NCI-H1694 (cell line): ENCODE results near the gene HRK.

ENCODE experiments used
- DNase-seq: peaks from one replicate; lab custom pipeline; 2025; lab: John Stamatoyannopoulos, UW

The HRK gene

DNA sequence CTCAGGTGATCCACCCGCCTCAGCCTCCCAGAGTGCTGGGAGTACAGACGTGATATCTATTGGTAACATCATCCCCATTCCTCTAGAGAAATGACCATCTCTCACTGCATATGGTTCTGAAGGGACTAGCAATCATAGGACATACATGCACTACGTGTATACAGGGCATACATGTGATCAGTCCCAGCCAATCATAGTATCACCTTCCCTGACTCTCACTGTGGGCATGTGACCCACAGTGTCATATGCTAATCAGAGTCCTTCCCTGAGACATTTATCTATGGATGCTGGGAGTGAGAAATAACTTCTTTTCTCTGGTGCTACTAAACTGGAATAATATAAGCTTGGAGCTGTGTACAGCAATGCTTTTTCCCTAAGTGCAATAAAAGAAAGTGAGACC, 17.4 kb upstream of the HRK start:
- no peak for DNase-seq

DNA sequence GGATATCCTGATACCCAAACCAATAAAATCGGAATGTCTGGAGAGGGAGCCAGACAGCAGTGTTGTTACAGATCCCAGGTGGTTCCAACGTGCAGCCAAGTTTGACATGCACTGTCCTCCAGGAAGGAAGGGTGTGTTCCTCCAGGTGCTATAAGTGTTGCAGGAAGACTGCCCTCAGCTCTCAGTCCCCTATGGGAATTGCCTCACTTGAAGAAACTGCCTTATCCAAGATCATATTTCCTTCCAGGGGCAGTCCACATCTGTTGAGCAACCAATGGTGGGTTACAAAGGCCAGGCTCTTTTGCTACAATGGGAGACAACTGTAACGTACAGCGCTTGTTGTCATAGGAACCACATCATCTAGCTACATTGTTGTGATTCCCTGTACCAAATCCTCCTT, 16.2 kb upstream of the HRK start:
- DNase-seq: no peak

DNA sequence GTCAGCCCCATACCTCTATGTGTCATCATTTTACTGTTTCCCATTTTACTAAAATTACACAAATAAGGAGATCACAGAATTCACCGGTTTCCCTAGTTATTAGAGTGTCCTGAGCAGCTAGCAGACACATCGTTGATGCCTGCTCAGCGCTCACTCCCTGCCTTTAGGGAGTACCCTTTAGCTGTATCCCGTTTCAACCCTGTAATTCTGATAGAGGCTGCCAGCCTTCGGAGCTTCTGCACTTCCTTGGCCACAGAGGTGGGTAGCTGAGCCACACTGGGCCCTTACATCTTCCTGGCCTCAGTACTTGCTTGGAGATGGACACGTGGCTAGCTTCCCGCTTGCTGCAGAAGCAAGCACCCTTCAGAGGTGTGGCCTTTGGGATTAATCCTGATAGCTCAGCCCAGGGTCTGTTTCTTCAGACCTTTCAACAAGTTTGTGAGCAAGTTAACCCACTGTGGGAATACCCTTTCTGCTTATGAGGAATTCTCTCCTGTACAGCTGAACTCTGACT, 15.2 kb upstream of the HRK start:
- DNase-seq: no peak

DNA sequence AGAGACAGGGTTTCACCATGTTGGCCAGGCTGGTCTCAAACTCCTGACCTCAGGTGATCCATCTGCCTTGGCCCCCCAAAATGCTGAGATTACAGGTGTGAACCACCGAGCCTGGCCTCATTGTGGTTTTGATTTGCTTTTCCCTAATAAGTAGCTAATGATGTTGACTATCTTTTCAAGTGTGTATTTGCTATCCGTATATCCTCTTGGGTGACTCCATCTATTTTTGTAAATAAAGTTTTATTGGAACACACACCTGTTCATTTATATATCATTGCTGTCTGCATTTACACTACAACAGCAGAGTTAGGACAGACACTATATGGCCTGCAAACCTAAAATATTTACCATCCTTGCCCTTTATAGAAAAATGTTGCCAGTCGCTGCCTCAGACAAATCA, 13.7 kb upstream of the HRK start:
- no peak for DNase-seq

DNA sequence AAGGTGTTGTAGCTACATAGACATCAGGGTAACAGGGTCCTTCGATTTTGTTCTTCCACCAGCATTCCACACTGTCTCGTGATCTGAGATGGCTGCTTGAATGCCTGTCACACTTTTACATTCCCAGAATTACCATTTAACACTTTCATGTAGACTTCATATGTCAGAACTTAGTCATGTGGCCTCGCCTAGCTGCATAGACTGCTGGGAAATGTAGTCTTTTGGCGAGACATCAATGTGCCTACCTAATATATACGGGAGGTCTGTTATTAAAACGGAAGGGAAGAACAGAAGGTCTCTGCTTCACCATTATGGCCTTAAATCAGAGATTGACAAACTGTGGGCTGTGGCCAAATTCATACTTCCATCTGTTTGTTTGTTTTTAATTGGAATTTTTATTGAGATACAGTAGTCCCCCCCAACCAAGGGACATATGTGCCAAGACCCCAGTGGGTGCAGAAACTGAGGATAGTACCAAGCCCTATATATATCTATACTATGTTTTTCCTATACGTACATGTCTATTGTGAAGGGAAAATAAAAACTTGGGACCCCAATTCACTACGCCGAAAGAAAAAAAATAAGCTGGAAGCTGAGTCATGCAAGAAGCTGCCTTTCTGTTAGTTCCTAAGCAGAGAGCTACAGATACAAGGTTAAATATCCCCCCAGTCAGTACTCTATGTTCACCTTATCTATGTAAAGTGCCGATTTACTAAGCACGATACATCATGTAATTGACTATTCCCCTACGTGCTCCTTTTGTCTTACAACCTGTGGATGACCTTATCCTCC, 11.3 kb upstream of the HRK start:
- DNase-seq: peak; percentile 39

DNA sequence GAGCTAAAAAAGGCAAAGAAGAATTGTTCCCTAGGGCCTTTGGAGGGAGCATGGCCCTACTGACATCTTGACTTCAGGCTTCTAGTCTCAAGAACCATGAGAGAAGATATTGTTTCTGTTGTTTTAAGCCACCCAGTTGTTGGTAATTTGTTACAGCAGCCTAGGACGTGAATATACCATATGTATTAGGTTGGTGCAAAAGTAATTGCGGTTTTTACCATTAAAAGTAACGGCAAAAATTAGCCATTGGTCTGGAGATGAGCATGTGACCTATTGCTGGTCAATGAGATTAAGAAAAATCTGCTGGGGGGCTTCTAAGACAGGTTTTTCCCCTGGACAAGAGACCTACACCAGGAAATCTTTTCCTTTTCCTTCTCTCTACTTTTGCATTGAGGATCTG, 9.8 kb upstream of the HRK start:
- DNase-seq: no peak

DNA sequence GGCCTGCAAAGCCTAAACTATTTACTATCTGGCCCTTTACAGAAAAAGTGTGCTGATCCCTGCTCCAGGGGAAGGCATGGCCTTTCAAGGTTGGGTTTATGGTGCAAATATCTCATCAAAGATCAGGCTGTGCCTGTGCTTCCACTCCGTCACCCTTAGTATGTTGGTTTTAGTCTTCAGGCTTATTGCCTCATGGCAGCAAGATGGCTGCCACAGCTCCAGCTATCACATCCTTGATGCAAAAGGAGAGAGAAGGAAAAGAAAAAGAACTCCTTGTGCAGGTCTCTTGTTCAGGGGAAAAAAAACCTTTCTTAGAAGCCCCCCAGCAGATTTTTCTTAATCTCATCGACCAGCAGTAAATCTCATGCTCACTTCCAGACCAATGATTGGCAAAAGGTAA, 9.1 kb upstream of the HRK start:
- DNase-seq: no peak

DNA sequence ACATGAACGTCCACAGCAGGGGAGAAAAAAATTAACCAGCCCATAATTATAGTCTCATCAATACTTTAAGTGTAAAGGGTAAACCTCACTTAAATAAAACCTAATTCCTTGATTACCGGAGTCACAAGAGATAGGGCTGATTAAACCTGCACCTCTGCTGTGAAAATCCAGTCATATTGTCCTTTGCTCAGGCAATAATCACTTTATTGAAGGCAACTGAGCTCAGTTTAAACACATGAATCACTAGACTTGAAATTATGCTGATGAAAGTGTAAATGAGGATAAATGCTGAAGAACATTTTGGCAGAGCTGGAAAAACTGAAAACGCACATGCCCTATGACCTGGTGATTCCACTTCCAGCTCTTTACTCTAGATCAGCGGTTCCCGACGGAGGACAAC, 6.7 kb upstream of the HRK start:
- DNase-seq: no peak

DNA sequence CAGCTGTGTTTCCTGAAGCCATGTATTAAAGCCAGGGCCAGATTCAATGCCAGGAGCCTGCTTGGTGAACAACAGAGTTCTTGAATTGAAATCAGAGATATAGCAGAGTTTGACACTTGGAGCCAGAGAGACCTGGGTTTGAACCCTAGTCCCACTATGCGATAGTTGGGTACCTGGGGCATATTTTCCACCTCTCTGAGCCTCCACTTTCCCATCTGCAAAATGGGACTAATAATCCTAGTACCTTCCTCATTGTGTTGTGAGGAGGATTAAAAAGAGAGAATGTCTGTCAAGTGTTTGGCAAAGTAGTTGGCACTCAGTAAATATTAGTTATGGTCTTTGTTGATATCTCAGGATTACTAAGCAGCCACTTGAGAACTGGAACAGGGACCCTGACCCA, 6.0 kb upstream of the HRK start:
- no peak for DNase-seq

DNA sequence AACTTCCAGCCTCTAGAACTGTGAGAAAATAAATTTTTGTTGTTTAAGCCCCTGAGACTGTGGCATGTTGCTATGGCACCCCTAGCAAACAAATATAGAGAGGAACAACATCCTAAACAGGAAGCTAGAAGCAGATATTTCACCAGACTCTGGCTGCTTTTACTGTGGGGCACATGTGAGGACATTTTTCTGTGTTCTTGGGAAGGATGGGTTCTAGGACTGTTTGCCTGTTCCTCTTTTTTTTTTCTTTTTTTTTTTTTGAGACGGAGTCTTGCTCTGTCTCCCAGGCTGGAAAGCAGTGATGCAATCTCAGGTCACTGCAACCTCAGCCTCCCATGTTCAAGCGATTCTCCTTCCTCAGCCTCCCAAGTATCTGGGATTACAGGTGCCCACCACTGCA, 4.2 kb upstream of the HRK start:
- DNase-seq: no peak

DNA sequence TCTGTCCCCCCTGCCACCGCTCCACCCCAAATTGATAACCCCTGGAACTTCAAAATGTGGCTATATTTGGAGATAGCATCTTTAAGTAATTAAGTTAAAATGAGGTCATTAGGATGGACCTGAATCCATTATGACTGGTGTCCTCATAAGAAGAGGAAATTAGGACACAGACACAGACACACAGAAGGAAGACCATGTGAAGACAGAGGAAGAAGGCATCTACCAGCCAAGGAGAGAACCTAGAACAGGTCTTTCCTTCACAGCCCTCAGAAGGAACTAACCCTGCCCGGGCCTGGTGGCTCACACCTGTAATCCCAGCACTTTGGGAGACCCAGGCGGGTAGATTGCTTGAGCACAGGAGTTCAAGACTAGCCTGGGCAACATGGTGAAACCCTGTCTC, 3.6 kb upstream of the HRK start:
- DNase-seq: no peak

DNA sequence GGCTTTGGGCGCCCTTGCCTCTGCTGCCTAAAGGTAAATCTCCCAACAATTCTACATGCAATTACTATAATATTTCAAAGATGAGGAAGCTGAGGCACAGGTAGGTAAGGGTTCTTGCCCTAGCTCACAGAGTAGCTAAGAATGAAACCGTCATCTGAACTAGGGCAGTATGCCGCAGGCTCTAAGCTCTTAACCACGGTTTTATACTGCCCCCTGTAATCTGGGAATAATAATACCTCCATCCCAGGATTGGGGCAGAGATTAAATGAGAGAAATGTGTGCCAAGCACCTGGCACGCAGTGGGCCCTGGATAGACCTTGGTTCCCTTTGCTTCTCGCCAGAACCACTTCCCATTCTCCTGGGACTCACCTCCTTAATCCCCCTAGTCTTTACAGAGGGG, 1.5 kb upstream of the HRK start:
- peak; percentile 31 for DNase-seq

DNA sequence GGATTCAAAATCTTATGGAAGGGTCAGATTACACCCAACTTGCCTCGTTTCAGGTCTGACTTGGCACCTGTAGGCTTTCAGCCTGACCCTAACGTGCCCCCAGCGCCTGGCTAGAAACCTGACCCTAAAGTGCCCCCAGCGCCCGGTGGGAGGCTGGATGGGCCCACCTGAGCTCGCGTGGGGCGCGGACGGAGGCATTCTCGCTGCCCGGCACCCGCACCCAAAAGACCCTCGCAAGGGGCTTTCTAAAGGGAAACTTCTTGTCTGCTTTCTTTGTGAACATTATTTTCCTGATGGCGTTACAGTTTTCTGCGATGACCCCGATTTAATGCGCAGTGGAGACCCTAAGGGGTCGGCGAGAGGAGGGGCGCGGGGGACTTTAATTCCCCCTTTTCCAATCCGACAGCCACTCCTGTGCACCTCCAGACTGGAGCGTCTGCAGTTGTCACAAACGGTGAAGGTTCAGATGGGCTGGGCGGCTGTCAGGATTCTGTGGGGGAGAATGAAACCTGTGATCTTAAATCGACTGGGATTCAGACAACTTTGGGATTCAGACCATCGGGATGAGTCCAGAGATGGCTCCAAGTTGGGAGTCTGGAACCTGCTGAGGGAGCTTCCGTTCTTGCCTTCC, 751 bp upstream of the HRK start:
- no peak for DNase-seq

DNA sequence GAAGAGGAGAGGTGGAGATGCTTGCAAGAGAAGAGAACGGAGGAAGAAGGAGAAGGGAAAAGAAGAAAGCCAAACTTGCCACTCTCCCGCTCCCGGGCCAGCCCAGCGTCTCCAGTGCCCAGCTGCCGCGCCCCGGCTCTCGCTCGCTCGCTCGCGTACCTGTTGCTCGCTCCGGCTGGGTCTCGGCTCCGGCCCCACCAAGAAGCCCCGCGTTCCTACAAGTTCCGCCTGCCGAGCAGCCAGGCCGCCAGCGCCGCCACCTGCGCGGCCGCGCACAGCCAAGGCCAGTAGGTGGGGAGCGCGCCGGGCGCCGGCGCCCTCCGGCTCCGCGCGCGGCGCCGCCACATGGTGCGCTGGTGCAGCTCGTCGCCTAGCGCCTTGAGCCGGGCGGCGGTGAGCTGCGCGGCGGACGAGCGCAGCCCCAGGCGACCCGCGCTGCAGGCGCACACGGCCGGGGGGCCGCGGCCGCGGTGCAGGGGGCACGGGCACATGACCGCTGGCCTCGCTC, 370 bp downstream of the HRK start:
- no peak for DNase-seq

DNA sequence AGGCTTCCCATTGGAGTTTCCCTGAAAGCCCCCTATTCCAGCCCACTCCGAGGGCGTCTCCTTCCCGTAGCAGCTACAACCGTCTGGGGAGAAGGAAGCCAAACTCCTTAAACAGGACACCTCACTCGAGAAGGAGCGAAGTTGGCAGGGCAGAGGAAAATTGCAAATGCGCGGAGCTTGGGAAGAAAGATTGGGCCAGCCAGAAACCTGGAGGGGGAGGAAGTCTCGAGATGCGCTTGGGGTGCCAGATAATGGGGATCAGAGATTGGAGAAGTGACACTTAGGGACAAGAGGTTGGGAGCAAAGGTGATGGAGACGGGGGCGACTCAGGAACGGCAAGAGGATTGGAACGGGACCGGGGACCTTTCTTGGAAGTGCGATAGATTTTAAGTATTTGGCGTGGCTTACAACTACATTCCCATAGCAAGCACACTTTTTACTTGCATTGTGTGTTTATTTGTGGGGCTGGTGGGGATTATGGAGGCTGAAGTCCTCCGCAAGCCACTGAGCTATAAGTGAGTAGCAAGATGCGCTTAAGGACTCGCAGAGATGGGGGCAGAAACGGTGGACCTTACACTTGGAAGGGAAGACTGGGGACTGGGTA, 926 bp downstream of the HRK start:
- no peak for DNase-seq

DNA sequence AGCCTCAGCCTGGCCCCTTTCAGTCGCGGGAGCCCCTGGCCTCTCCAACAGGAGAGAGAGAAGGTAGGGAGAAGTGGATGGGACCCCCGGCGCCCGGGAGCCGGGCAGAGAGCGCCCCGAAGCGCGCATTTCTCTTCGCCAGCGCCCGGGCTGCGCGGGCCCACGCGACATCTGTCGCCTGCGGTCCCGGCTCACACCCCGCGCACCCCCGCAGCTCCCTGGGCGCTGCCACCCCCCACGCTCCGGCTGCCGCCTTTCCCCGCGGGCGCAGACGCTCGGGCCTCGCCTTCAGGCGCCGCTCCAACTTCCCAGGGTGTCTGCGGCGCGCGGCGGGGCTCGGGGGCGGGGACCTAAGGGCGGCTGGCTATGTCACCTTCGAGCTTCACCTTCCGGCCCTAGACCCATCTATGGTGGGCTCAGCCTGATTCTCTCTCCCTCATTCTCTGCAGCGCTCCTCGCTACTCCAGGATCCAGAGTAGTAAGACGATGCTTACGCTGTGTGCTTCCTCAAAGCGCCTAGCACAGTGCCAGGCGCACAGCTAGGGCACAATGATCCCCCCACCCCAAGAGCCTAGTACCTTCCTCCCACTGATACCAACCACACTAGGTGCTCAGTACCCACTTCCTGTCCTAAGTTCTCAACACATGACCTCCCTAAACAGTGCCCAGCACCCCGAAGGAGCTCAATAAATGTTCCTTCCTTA, 1.6 kb downstream of the HRK start:
- no peak for DNase-seq

DNA sequence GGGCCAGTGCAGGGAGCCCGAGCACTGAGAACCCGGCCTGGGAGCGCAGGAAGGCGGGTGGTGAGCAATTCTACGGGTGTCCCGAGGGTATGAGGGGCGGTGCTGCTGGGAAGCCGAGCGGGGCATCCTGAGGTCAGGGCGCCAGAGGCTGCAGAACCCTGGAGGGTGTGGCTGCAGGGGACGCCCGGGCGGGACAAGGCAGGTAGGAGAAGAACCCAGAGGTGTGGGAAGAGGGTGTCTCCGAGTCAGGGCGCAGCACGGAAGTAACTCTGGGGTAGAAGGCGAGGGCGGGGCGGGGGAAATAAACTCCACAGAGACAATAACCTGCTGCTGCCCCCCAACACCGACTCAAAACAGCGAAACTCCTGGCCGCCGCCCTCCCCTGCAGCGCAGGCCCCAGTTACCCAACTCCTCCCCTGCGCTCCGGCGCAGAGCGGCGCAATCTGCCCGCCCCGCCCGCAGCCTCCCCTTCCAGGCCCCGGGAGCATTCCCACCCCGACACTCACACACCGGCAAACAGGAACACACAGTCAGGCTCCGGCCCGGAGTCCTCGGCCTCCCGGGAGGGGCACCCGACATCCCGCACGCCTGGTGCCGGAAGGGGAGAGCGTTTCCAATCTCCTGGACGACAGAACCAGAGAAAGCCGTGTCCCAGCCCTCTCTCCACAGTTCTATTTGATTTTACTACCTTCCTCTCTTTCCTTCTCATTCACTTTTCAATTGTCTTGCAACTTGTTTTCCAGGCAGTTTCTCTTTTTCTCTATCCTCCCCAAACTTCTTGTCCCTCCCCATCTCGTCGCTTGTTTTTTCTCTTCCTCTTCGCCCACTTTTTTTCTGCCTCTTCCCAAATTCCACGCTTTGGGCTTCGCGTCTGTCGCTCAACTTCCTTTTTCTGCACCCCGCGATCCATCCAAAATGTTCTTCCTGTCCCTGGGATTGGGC, 2.4 kb downstream of the HRK start:
- DNase-seq: no peak

DNA sequence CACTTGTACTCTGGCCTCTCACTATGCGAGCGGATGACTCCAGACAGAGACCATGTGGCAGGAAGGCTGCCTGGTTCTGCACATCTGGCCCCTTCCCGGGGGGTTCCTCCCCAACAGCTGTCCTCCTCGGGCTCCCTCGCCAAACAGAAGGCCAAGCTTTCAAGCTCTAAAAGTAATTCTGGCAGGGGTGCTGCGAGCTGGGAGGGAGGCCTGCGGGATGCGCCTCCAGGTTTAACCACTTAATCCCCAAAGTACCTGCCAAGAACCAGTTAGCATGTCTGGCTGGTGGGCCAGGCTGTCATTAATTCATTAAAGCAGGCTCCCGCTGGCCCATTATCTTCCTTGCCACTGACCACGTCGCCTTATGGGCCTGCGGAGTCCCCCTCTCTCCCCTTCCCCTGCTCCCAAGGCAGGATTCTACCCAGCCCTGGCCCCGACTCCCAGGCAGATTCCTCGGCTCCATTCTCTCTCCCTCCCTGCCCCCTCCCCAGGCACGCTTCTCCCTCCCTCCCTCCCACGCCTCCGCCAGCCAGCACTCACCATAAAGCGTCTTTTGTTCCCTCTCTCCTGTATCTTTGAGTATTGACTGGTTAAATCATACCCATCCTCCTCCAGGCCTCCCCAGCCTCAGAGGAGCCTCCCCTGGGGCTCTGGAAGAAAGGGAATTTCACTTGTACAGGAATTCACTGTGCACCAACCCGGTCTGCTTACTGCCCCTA, 4.9 kb downstream of the HRK start:
- DNase-seq: peak; percentile 63

DNA sequence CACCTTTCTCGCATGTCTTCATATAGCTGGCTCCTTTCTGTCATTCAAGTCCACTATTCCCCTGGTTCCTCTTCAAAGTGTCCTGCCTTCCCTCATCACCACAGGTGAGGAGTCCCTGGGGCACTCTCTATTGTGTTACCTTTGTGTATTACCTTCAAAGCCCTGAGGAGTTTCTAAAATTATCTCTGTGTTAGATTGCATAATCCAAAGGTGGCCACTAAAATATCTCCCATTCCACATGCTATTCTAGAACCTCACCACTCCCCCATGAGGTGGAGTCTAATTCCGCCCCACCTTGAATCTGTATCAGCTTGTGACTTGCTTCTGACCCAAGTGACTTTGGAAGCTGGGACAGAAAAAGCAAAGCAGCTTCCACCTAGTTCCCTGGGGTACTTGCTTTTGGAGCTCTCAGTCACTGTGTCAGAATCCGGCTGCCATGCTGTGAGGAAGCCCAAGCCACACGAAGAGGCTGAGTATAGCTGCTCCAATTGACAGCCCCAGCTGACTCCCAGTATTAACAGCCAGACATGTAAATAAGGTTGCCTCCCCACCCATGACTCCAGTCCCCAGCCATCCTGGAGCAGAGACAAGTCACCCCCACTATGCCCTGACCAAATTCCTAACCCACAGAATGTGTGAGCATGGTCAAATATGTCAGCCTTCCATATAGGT, 6.8 kb downstream of the HRK start:
- no peak for DNase-seq

DNA sequence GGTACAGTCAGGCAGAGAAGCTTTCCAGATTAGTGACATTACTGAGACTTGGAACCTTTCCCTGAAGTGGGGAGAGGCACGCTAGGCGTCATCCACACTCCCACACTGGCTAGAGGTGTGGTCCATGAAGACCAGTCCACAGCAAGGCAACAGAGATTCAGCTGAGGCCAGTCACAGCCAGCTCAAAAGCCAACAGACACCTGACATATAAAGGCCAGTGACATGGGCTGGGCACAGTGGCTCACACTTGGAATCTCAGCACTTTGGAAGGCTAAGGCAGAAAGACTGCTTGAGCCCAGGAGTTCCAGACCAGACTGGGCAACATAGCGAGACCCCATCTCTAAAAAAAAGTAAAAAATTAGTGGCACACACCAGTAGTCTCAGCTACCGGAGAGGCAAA, 10.9 kb downstream of the HRK start:
- no peak for DNase-seq
